Measurements from ENCODE around the gene DIP2A. TPM values are rescaled to one million over a fixed set of nuclear protein-coding genes. Genes with fewer than 3 reads are reported as not detected.
A peak's percentile ranks its signal among the peaks of the same experiment; 100 is the strongest.

Gene DIP2A
- total and polyA plus RNA-seq, 7 donors, result 9.0 to 49.3 (median 25.0) TPM

DNA sequence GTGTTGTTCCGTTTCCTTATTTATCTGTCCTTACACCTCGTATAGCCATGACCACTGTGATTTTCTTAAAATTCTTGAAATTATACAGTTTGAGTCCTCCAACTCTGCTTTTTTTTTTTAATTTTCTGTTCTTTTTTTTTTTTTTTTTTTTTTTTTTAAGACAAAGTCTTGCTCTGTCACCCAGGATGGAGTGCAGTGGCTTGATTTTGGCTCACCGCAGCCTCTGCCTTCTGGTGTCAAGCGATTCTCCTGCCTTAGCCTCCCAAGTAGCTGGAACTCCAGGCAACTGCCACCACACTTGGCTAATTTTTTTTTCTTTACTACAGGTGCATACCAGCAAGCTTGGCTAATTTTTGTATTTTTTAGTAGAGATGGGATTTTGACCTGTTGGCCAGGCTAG, 48.9 kb downstream of the DIP2A start:
- Histone ChIP-seq H3K4me1 (no peaks in the 10 kb centered on the region), H3K27ac (no peak overlapping the region), H3K9me3 (no peaks in the 10 kb centered on the region), H3K27me3 (no peaks in the 10 kb centered on the region), H3K4me3 (no peak overlapping the region), H3K36me3 (peaks cover 0 to 61% (median 25%) of the 10 kb centered on the region in 4 donors)
- intact Hi-C loops (cut with DNase I), result no loop called here
- 75 to 95% methylated on average over 4 of the region's 4 CpGs for WGBS, 2 donors
- TF ChIP-seq POLR2AphosphoS5 (IDR thresholded peaks at IDR 0.05), result no peak
- TF ChIP-seq, protein P1, sequence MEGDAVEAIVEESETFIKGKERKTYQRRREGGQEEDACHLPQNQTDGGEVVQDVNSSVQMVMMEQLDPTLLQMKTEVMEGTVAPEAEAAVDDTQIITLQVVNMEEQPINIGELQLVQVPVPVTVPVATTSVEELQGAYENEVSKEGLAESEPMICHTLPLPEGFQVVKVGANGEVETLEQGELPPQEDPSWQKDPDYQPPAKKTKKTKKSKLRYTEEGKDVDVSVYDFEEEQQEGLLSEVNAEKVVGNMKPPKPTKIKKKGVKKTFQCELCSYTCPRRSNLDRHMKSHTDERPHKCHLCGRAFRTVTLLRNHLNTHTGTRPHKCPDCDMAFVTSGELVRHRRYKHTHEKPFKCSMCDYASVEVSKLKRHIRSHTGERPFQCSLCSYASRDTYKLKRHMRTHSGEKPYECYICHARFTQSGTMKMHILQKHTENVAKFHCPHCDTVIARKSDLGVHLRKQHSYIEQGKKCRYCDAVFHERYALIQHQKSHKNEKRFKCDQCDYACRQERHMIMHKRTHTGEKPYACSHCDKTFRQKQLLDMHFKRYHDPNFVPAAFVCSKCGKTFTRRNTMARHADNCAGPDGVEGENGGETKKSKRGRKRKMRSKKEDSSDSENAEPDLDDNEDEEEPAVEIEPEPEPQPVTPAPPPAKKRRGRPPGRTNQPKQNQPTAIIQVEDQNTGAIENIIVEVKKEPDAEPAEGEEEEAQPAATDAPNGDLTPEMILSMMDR (IDR thresholded peaks at IDR 0.05), result no peak
- no peak for TF ChIP-seq EP300 (IDR thresholded peaks at IDR 0.05)
- no peak for TF ChIP-seq POLR2A (IDR thresholded peaks at IDR 0.05)
- no peak for DNase-seq

DNA sequence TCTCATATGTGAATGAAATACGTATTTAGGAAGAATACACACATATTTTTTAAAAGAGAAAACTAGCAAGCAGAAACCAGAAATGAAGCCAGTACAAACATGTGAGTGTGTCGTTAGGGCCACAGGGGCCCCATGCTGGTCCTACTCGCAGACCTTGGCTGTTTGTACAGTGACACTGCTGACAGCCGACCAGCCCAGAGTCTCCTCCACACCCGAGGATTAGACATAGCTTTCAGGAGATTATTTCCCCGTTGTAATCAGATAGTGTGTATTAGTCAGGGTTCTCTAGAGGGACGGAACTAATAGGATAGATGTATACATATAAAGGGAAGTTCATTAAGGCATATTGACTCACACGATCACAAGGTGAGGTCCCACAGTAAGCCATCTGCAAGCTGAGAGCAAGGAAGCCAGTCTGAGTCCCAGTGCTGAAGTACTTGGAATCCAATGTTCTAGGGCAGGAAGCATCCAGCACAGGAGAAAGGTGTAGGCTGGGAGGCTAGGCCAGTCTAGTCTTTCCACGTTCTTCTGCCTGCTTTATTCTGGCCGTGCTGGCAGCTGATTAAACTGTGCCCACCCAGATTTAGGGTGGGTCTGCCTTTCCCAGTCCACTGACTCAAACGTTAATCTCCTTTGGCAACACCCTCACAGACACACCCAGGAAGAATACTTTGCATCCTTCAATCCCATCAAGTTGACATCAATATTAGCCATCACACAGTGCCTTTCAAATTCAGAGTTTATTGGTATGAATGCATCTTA, 51.2 kb downstream of the DIP2A start:
- no peaks in the 10 kb centered on the region for H3K9me3 ChIP-seq
- TF ChIP-seq POLR2AphosphoS5 (IDR thresholded peaks at IDR 0.05) (no peak), POLR2A (IDR thresholded peaks at IDR 0.05) (no peak), EP300 (IDR thresholded peaks at IDR 0.05) (no peak)
- TF ChIP-seq, protein P1 (IDR thresholded peaks at IDR 0.05), result no peak
- H3K36me3 ChIP-seq, result peaks cover 0 to 57% (median 21%) of the 10 kb centered on the region in 4 donors
- H3K4me3 ChIP-seq, result no peak overlapping the region
- H3K27me3 ChIP-seq, result no peaks in the 10 kb centered on the region
- WGBS, 2 donors, result 65 to 71% methylated on average over 11 of the region's 11 CpGs
- no peak overlapping the region for H3K27ac ChIP-seq
- DNase-seq, result no peak
- intact Hi-C loops (cut with DNase I), result no loop called here
- peaks cover 0 to 3% (median under 1%) of the 10 kb centered on the region in 4 donors for H3K4me1 ChIP-seq

DNA sequence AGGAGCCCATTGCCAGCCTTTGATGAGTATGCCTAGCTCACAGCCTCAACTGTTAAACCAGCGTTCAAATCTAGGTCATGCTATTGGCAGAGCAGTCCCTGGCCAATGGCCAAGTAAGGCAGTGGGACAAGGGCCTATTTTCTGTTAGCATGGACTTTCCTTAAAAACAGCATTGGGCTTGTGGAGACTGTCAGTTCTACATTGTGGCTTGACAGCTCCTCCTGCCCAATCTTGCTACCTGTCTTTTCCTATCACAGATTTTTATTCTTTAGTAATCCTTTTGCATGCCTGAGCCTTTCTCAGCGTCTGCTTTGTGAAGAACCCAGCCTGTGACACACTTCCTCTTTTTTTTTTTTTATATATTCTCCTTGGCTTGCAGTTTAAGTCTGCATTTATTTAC, 56.4 kb downstream of the DIP2A start:
- no peak for TF ChIP-seq POLR2A (IDR thresholded peaks at IDR 0.05)
- no peak for TF ChIP-seq POLR2AphosphoS5 (IDR thresholded peaks at IDR 0.05)
- TF ChIP-seq, protein P1 (IDR thresholded peaks at IDR 0.05), result no peak
- Histone ChIP-seq H3K4me1 (peaks cover 0 to 7% (median 5%) of the 10 kb centered on the region in 4 donors), H3K27me3 (no peaks in the 10 kb centered on the region), H3K4me3 (no peak overlapping the region), H3K27ac (no peak overlapping the region), H3K9me3 (peaks cover 0 to 5% (median 0%) of the 10 kb centered on the region in 4 donors), H3K36me3 (peaks cover 0 to 30% (median 14%) of the 10 kb centered on the region in 4 donors)
- intact Hi-C loops (cut with DNase I), result no loop called here
- DNase-seq, result peak; percentile 72
- 27 to 38% methylated on average over 2 of the region's 2 CpGs for WGBS, 2 donors

DNA sequence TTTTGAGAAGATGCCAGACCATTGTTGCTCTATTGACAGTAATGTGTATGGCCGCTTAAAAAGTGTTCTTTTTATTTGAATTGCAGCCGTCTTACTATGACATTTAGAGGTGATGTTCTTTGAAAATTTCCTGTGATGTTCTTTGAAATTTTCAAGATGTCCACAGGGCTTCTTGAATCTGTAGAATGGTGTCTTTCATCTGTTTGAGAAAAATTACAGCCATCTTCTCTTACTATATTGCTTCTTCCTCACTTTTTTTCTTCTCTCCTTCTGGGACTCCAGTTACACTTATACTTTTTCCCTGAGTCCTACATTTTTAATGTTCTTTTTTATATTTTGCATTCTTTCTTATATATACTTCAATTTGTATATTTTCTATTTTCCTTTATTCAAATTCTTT, 57.4 kb downstream of the DIP2A start:
- Histone ChIP-seq H3K9me3 (peaks cover 0 to 5% (median 0%) of the 10 kb centered on the region in 4 donors), H3K27me3 (no peaks in the 10 kb centered on the region), H3K27ac (no peak overlapping the region), H3K4me3 (no peak overlapping the region), H3K4me1 (peaks cover 0 to 7% (median 5%) of the 10 kb centered on the region in 4 donors), H3K36me3 (peaks cover 0 to 24% (median 12%) of the 10 kb centered on the region in 4 donors)
- intact Hi-C loops (cut with DNase I), result no loop called here
- no peak for DNase-seq
- WGBS, 2 donors, result 95 to 99% methylated on average over 2 of the region's 2 CpGs
- TF ChIP-seq, protein P1 (IDR thresholded peaks at IDR 0.05), result no peak
- TF ChIP-seq POLR2A (IDR thresholded peaks at IDR 0.05), result no peak
- no peak for TF ChIP-seq EP300 (IDR thresholded peaks at IDR 0.05)
- TF ChIP-seq POLR2AphosphoS5 (IDR thresholded peaks at IDR 0.05), result no peak
